IPS DF 4.7 (cell line): ENCODE measurements around the gene C3orf85.
A peak's percentile ranks its signal among the peaks of the same experiment; 100 is the strongest.
"Not testable (repeated sequence)": the region's sequence is repeated elsewhere in the genome, so short reads cannot be mapped to it uniquely, and the experiment has no call there.

Experiments
- DNase-seq: peaks from one replicate; pipeline ENCODE4 v3.0.0-alpha.2; 2013; ENCODE audit warnings: low spot score; ENCODE audit errors: extremely low read depth

C3orf85 gene

DNA sequence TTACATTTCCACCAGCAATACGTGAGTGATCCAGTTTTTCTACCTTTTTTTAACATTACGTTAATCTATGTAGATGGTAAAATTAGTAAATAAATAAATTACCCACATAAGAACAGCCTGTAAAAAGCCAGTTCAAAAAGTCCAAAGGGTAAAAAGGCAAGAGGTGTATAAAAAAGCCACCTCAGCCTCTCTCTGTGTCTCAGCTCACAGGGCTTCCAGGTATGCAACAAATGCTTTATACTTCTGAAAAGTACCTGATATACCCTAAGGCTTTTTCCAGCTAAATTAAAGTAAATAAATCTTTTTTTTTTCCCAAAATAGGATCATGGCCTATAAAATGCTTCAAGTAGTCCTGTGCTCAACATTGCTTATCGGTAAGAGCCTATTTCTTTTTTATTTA lies at the start of gene C3orf85:
TSS of gene C3orf85 (plus strand) at position 197 of the 400 bp plus-strand sequence. CDS start at position 326, 129 bp downstream.
- DNase-seq: no peak

DNA sequence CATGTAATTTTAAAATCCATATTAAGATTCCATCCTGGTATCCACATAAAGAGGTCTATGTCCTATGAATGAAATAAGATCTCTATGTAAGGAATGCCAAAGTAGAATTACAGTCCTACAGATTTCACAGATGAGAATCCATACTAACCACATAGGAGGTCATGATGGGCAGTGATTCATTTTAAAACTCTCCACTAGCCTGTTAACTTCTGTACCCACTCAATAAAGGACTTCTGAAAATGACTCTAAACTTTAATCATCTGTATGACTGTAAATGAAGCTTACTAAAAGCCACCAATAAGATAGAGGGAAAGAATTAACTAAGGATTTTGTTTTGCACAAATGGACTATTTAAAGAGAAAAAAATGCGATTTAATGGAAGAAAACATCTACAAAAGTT lies 47.3 kb upstream of the C3orf85 start:
- DNase-seq: no peak

DNA sequence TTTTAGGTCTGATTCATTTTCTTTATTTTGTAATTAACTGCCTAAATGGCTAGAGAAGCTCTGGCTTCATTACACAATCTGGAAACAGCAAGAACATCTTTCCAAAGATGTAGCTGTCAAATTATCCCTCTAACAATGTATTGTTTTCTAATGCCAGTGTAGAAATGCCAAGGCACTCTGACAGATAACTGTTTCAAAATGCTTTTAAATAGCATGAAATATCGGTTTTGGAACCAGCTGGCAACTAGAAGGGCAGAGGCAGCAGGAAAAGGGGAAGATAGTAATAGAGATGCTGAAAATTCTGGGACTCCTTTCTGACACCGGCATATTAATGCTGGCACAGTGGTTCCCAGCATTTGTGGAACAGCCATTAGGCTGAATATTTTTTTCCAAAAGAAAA lies 44.7 kb upstream of the C3orf85 start:
- no peak for DNase-seq

- DNase-seq: no peak
Observed at GRCh38 chr3:109093561-109093960, 43.0 kb upstream of the C3orf85 start.

GRCh38 chr3:109095166-109095565 lies 41.4 kb upstream of the C3orf85 start:
- no peak for DNase-seq

GRCh38 chr3:109098079-109098644 lies 38.4 kb upstream of the C3orf85 start:
- DNase-seq: peak; percentile 19

DNA sequence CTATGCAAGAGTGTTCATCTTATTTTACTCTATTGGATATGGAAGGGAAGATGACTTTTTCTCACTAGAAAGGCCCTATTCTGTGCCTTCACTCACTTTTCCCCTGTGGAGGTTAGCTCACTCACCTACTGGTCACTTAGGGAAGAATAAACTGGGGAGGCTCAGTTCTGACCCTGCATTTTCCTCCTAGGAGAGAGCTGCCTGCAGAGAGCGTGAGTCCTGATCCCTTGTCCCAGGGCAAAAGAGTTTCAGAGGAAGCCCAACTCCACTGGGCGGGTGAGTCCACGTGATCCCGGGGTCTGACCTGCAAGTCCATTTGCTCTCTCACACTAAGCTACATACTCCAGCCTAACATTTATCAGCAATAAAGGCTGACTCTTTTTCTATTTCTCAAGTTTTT lies 26.9 kb upstream of the C3orf85 start:
- no peak for DNase-seq

- DNase-seq: no peak
Observed at GRCh38 chr3:109112946-109113760, 23.4 kb upstream of the C3orf85 start.

DNA sequence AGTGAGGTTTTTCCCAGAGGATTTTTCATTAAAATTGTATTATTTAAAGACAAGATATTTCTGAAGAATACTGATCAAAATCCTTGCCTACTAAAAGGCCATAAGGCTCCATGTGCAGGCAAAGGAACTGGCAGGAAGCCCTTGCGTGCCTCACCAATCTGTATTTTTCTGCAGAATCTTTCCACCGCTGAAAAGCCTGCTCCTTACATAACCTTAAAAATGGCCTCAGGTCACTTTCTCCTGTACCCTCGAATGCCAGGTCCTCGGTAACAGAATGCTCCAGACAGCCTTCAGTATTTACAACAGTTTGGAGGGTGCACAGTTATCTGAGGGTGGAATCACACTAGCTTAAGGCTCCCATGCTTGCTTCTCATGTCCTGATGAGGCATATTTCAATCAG lies 21.8 kb upstream of the C3orf85 start:
- no peak for DNase-seq

- DNase-seq: no peak
Observed at GRCh38 chr3:109115451-109115850, 21.1 kb upstream of the C3orf85 start.

GRCh38 chr3:109116031-109116430 lies 20.5 kb upstream of the C3orf85 start:
- DNase-seq: no peak

- no peak for DNase-seq
Observed at GRCh38 chr3:109117939-109118338, 18.6 kb upstream of the C3orf85 start, which contains the start of gene MORC1. Gene MORC1, minus strand, starts transcription at chr3:109118134. Its CDS starts 75 bp downstream, at chr3:109118059.

- no peak for DNase-seq
Observed at GRCh38 chr3:109118584-109118983, 17.9 kb upstream of the C3orf85 start.

GRCh38 chr3:109122690-109123089 lies 13.8 kb upstream of the C3orf85 start:
- DNase-seq: no peak

GRCh38 chr3:109125902-109126301 lies 10.6 kb upstream of the C3orf85 start:
- DNase-seq: no peak

- DNase-seq: no peak
Observed at GRCh38 chr3:109127553-109127952, 9.0 kb upstream of the C3orf85 start.

DNA sequence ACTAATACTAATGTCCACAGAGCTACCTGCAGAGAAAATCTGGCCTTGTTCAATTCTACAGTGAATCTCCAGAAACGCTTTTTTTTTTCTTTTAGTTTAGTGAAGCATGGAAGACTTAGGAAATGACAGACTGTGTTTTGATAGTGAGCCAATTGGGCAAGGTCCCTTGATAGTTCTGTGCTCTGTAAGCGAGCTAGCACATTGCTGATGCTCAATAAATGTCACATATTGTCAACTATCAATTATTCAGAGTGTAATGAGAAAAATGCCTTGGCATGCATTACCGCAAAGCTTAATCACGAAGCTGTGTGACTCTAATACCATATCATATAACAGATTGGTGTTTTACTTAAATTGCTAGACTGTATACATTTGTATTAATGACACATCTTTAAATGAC lies 5.2 kb upstream of the C3orf85 start:
- no peak for DNase-seq

GRCh38 chr3:109132801-109133473 lies 3.6 kb upstream of the C3orf85 start:
- DNase-seq: no peak

DNA sequence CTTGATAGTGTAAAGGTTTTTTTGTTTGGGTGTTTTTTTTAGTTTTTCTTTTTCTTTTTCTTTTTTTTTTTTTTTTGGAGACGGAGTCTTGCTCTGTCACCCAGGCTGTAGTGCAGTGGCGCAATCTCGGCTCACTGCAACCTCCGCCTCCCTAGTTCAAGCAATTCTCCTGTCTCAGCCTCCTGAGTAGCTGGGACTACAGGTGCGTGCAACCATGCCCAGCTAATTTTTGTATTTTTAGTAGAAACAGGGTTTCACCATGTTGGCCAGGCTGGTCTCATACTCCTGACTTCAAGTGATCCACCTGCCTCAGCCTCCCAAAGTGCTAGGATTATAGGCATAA lies 3.1 kb upstream of the C3orf85 start:
- not testable (repeated sequence) for DNase-seq

- DNase-seq: no peak
Observed at GRCh38 chr3:109137761-109138160, 1.2 kb downstream of the C3orf85 start.

DNA sequence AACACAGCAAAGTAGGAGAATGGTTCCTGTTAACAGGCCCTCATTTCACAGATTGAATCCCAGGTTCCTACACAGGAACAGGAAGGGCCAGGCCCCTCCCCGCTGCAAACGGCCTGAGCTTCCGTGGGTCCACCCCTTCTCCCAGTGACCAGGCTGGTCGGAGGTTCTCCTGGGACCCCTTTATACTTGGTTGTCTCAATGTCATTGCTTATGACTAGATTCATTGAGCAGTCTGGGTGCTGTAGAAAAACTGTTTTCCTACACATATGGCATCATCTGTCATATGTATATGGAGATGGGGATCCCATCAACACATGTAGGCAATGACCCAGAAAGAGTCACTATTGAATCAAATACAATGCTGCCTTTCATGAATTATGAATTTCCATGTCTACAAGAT lies 3.8 kb downstream of the C3orf85 start:
- DNase-seq: no peak

DNA sequence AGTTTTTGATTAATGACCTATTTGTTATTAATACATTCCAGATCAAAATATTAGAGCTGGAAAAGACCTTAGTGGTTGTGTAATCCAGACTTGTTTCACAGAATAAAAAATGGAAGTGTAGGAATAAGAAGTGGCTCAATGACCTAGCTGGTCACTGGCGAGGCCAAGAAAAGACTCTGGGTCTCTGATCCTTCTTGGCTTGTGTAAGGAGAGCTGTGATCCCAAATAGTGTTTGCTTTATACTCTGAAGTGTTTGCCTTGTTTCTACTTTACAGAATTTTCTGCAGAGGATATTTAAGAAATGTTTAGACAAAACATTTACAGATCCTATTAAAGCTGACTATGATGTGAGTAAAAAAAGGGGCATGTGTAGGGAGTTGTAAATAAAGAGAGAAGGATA lies 7.1 kb downstream of the C3orf85 start:
- DNase-seq: no peak

DNA sequence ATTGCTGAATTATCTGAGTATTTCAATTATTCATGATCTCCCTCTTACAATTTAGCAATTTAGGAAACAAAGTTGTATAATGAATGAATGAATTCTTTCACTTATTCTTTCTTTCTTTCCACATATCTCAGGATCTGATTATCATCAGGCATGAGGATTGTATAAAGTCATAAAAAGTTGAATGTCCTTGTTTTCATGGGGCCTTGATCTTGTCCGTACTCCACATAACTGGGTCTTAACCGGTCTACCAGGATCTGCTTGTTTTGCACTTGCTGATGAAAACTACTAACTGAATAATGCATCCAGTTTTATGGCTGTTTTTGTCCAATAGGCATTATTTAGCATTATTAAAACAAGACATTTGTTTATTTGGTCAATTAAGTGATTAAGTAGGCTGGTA lies 12.6 kb downstream of the C3orf85 start:
- DNase-seq: no peak
